Neuron (in vitro differentiated cells): Measurements from ENCODE around the gene SCTR.

Experiments
- H2AFZ ChIP-seq: one replicate; pipeline ENCODE4 v1.6.1; 2013; ENCODE audit warnings: low read depth, mild to moderate bottlenecking, inconsistent platforms, low read length, moderate library complexity
- H3K27me3 ChIP-seq: one replicate; pipeline ENCODE4 v1.6.1; 2013; ENCODE audit warnings: low read length; ENCODE audit not compliant: insufficient read depth
- H3K36me3 ChIP-seq: one replicate; pipeline ENCODE4 v1.6.1; 2013; ENCODE audit warnings: low read length; ENCODE audit not compliant: insufficient read depth
- H3K4me1 ChIP-seq: one replicate; pipeline ENCODE4 v1.6.1; 2013; ENCODE audit warnings: low read length; ENCODE audit not compliant: insufficient read depth
- H3K4me3 ChIP-seq: 2 replicates; pipeline ENCODE4 v1.5.1; 2013; ENCODE audit warnings: mild to moderate bottlenecking, low read length, moderate library complexity
- H3K9me3 ChIP-seq: one replicate; pipeline ENCODE4 v1.6.1; 2013; ENCODE audit warnings: low read length

SCTR gene

GRCh38 chr2:119429225-119429981 is 94.9 kb downstream of the SCTR start:
- Histone ChIP-seq H3K4me1 (peaks cover 14% of the 10 kb centered on the region), H2AFZ (no peak overlapping the region), H3K9me3 (no peaks in the 10 kb centered on the region), H3K27me3 (peaks cover 36% of the 10 kb centered on the region), H3K4me3 (no peak overlapping the region), H3K36me3 (no peaks in the 10 kb centered on the region)

- Histone ChIP-seq H3K36me3 (no peaks in the 10 kb centered on the region), H3K9me3 (no peaks in the 10 kb centered on the region), H3K27me3 (peaks cover 34% of the 10 kb centered on the region), H3K4me3 (no peak overlapping the region), H2AFZ (no peak overlapping the region), H3K4me1 (peaks cover 14% of the 10 kb centered on the region)
Measured at GRCh38 chr2:119428488-119429224, 95.6 kb downstream of the SCTR start.

GRCh38 chr2:119427756-119428155 is 96.5 kb downstream of the SCTR start:
- Histone ChIP-seq H3K4me1 (peaks cover 20% of the 10 kb centered on the region), H3K9me3 (no peaks in the 10 kb centered on the region), H3K27me3 (peaks cover 28% of the 10 kb centered on the region), H3K36me3 (no peaks in the 10 kb centered on the region), H3K4me3 (no peak overlapping the region), H2AFZ (no peak overlapping the region)

- H2AFZ ChIP-seq: no peak overlapping the region
- peaks cover 22% of the 10 kb centered on the region for H3K4me1 ChIP-seq
Measured at GRCh38 chr2:119426801-119427395, 97.4 kb downstream of the SCTR start.

GRCh38 chr2:119426396-119426675 is 97.9 kb downstream of the SCTR start:
- peaks cover 21% of the 10 kb centered on the region for H3K4me1 ChIP-seq

More at GRCh38 chr2:119426801-119427395, 97.4 kb downstream of the SCTR start:
- Histone ChIP-seq H3K9me3 (no peaks in the 10 kb centered on the region), H3K27me3 (peaks cover 20% of the 10 kb centered on the region), H3K36me3 (no peaks in the 10 kb centered on the region), H3K4me3 (no peak overlapping the region)

GRCh38 chr2:119425620-119426395 is 98.5 kb downstream of the SCTR start:
- H3K9me3 ChIP-seq: peaks cover 3% of the 10 kb centered on the region

More at GRCh38 chr2:119426396-119426675, 97.9 kb downstream of the SCTR start:
- Histone ChIP-seq H3K36me3 (no peaks in the 10 kb centered on the region), H3K4me3 (no peak overlapping the region), H2AFZ (no peak overlapping the region), H3K27me3 (peaks cover 18% of the 10 kb centered on the region), H3K9me3 (peaks cover 1% of the 10 kb centered on the region)

GRCh38 chr2:119425119-119425405 is 99.2 kb downstream of the SCTR start:
- Histone ChIP-seq H3K4me1 (peaks cover 20% of the 10 kb centered on the region), H3K4me3 (no peak overlapping the region), H3K27me3 (peaks cover 12% of the 10 kb centered on the region), H3K36me3 (no peaks in the 10 kb centered on the region), H3K9me3 (peaks cover 3% of the 10 kb centered on the region), H2AFZ (no peak overlapping the region)

More at GRCh38 chr2:119425620-119426395, 98.5 kb downstream of the SCTR start:
- Histone ChIP-seq H3K36me3 (no peaks in the 10 kb centered on the region), H3K4me3 (no peak overlapping the region), H3K27me3 (peaks cover 15% of the 10 kb centered on the region), H2AFZ (no peak overlapping the region), H3K4me1 (peaks cover 20% of the 10 kb centered on the region)

- H3K36me3 ChIP-seq: no peaks in the 10 kb centered on the region
- H3K27me3 ChIP-seq: peaks cover 7% of the 10 kb centered on the region
- H3K9me3 ChIP-seq: peaks cover 3% of the 10 kb centered on the region
- no peak overlapping the region for H3K4me3 ChIP-seq
- no peak overlapping the region for H2AFZ ChIP-seq
- H3K4me1 ChIP-seq: peaks cover 20% of the 10 kb centered on the region
Measured at GRCh38 chr2:119424284-119425118, 99.8 kb downstream of the SCTR start.

GRCh38 chr2:119423811-119424210 is 100.5 kb downstream of the SCTR start:
- Histone ChIP-seq H2AFZ (no peak overlapping the region), H3K4me1 (peaks cover 15% of the 10 kb centered on the region), H3K4me3 (no peak overlapping the region), H3K9me3 (peaks cover 3% of the 10 kb centered on the region), H3K36me3 (no peaks in the 10 kb centered on the region), H3K27me3 (peaks cover 5% of the 10 kb centered on the region)

GRCh38 chr2:119423108-119423444 is 101.2 kb downstream of the SCTR start:
- Histone ChIP-seq H3K4me1 (peaks cover 13% of the 10 kb centered on the region), H3K36me3 (no peaks in the 10 kb centered on the region), H2AFZ (no peak overlapping the region), H3K27me3 (peaks cover 5% of the 10 kb centered on the region), H3K9me3 (peaks cover 3% of the 10 kb centered on the region), H3K4me3 (no peak overlapping the region)

- H3K27me3 ChIP-seq: peaks cover 5% of the 10 kb centered on the region
- H3K4me1 ChIP-seq: peaks cover 13% of the 10 kb centered on the region
- H3K36me3 ChIP-seq: no peaks in the 10 kb centered on the region
- H2AFZ ChIP-seq: no peak overlapping the region
- H3K9me3 ChIP-seq: peaks cover 3% of the 10 kb centered on the region
- no peak overlapping the region for H3K4me3 ChIP-seq
Measured at GRCh38 chr2:119422360-119423107, 101.7 kb downstream of the SCTR start.

GRCh38 chr2:119421741-119422140 is 102.5 kb downstream of the SCTR start:
- Histone ChIP-seq H2AFZ (no peak overlapping the region), H3K4me1 (peaks cover 13% of the 10 kb centered on the region), H3K9me3 (peaks cover 3% of the 10 kb centered on the region)

More at GRCh38 chr2:119421741-119422140, 102.5 kb downstream of the SCTR start:
- Histone ChIP-seq H3K36me3 (no peaks in the 10 kb centered on the region), H3K4me3 (no peak overlapping the region), H3K27me3 (peaks cover 1% of the 10 kb centered on the region)
